ENCODE measurements around the gene TXLNB.
A peak's percentile ranks its signal among the peaks of the same experiment; 100 is the strongest.

TXLNB gene

DNA sequence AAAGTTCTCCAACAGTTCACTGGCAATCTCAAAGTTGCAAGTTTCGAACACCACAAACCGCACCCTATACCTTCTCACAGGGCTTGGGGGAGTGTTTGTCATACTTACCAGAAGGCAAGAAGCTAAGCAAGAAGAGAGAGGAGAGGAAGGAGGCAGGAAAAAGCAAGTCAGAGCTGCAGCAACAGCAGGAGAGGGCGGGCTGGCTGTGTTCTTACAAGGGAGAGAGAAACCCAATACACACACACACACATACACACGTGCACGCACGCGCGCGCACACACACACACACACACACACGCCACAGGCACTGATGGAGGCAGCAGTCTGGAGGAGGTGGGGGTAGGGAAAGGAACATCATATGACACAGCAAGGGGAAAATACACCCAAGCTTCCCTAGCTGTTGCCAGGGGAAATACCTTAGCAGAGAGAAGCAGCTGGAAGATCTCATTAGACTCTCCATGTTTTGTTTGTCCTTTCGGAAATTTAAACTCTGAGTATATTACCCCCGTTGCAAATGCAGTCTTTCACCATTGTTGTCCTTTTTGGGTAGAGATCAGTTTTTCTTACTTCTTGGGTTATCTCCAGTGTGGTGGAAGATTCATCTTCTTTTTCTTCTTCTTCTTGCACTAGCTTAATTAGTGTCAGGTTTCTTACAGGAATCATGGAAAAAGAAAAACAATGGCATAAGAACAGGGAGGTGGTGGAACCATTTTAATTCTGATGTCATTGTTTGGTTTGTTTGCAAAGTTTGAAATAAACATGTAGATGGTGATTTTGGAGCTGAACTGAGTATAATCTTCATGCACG is at the start of gene TXLNB:
Gene TXLNB (minus strand): TSS at position 186 of the 807 bp plus-strand sequence. CDS start 3,099 bp downstream, outside the sequence.
- peak; percentile 95 for DNase-seq (ENCODE audit: low read depth)

GRCh38 chr6:139341060-139341459 is 49.3 kb upstream of the TXLNB start:
- no peak for DNase-seq (ENCODE audit: low read depth)

GRCh38 chr6:139338795-139339194 is 47.0 kb upstream of the TXLNB start:
- DNase-seq (ENCODE audit: low read depth), result peak; percentile 71

- no peak for DNase-seq (ENCODE audit: low read depth)
These were observed 46.0 kb upstream of the TXLNB start for GRCh38 chr6:139337830-139338229.

- no peak for DNase-seq (ENCODE audit: low read depth)
These were observed 45.2 kb upstream of the TXLNB start for GRCh38 chr6:139337001-139337400.

- peak; percentile 26 for DNase-seq (ENCODE audit: low read depth)
These were observed 44.7 kb upstream of the TXLNB start for GRCh38 chr6:139336488-139336887.

- no peak for DNase-seq (ENCODE audit: low read depth)
These were observed 43.8 kb upstream of the TXLNB start for GRCh38 chr6:139335447-139336210.

- peak; percentile 90 for DNase-seq (ENCODE audit: low read depth)
These were observed 43.1 kb upstream of the TXLNB start for GRCh38 chr6:139334806-139335446.

GRCh38 chr6:139330826-139331500 is 39.2 kb upstream of the TXLNB start:
- DNase-seq (ENCODE audit: low read depth), result no peak

DNA sequence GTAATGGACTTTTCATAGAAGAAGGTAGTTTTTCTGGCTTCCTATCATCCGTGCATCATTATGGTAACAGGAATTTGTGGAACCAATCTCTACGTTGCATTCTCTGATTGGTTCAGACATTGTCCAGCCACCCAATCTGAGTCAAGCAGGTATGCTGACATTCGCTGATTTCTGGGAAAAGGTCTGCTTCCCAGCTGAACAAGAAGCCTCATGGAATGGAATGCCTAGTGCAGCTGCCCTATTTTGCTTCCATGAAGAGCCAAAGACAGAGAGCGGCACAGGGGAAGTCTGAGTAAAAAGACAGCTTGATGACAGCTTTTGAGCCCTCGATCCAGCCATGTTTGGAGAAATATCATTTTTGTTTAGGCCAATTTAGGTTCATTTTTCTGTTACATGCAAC is 38.5 kb upstream of the TXLNB start:
- DNase-seq (ENCODE audit: low read depth), result no peak

DNA sequence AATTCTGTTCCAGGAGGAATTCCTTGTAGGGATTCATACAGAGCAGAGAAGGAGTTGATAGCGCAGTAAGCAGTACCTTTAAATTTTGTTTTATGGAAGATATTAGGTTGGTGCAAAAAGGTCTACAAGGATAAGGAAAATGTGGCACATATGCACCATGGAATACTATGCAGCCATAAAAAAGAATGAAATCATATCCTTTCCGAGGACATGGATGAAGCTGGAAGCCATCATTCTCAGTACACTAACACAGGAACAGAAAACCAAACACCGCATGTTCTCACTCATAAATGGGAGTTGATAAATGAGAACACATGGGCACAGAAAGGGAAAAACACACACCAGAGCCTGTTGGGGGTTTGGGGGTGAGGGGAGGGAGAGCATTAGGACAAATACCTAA is 37.4 kb upstream of the TXLNB start:
- DNase-seq (ENCODE audit: low read depth), result no peak

DNA sequence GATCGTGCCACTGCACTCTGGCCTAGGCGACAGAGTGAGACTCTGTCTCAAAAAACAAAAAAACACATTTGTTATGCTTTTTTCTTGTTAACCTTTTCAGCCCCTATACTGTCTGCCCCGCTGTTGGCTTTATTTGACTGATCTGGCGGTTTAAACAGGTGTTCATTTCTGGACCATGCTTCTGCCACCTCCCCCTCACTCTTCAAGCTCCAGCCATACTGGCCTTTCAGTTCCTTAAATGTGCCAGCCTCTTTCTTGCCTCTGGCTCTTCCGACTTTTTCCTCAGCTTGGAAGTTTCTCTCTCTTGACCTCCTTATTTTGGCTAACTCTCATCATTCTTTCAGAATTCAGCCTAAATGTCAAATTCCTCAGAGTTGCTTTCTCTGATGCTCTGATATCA is 35.2 kb upstream of the TXLNB start:
- DNase-seq (ENCODE audit: low read depth), result no peak

GRCh38 chr6:139325686-139326085 is 33.9 kb upstream of the TXLNB start:
- no peak for DNase-seq (ENCODE audit: low read depth)

DNA sequence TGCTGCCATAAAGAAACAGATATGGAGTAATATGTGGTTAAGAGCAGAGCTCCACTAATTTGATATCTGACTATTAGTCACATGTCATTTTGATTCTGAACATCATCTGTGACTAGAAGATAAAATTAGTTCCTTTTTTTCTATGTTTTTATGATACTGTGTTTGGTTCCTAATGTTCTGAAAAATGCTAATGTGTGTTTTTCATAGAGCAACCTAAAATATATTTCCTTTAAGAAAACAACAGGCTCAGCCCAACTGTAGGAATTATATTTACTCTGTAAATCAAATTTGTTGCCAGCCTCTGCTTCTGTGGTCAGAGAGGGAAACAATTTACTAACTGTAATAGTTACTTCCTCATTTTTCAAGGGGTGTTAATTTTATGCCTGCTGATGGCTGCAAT is 33.3 kb upstream of the TXLNB start:
- no peak for DNase-seq (ENCODE audit: low read depth)

GRCh38 chr6:139324301-139324555 is 32.4 kb upstream of the TXLNB start:
- no peak for DNase-seq (ENCODE audit: low read depth)

DNA sequence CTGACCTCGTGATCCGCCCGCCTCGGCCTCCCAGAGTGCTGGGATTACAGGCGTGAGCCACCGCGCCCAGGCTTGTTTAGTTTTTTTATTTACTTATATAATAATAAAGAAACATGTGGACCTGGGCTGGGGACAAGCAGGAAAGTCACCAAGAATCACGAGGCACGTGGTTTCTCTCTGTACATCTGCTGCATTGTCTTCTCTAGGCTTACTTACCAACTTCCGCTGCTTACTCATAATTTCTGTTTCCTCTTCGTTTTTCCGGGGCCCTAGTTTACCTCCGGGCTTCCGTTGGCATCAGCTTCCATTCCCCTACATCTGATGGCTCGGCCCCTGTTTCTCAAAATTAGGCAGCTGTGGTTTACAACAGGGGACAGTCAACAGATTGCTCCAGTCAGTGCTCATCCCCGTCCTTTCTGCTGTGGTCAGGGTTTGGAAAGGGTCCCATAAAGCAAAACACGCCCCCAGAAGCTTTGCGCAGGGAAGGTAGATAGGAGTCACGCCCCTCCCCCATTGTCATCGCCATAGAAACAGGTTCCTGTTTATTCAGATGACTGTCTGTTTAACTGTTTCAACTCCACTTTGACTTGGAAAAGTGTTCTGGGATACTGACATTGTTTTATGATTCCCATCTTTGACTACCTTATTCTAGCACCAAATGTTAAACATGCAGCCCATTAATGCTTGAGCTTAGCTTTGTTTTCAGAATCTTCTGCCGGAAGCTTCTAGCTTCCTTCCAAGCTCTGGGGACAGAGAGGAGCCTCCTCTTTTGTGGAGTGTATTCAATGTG is 31.9 kb upstream of the TXLNB start:
- peak; percentile 47 for DNase-seq (ENCODE audit: low read depth)

GRCh38 chr6:139320081-139320480 is 28.3 kb upstream of the TXLNB start:
- no peak for DNase-seq (ENCODE audit: low read depth)

DNA sequence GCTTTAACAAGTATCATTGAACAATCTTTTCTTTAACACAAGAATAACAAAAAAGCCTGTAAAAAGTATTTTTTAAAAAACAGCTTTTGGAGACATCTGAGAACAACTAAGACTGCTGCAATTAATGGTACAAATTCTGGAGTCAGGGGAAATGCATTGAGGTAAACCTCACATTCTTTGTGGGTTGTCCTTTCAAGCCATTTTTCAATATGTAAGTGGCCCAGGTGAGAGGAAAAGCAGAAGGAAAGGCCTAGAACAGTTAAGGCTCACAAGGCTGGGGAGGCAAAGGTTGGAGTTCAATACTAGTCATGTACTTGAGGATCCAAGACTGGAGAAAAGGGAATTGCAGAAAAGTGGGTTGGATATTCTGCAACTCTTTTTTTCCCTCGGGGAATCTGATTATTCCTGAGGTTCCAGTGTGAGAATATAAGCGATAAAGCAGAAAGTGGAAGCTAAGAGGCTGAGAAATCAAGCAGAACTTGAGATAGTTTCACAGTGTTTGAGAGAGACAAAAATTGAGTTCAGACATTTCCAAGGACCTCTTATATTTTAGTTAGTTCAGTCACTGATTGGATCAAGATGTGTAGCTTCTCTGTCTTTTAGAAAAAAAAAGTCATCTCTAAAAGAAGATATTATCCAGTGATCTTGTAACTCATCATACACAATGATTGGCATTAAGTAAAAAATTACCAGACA is 25.0 kb upstream of the TXLNB start:
- no peak for DNase-seq (ENCODE audit: low read depth)

- DNase-seq (ENCODE audit: low read depth), result no peak
These were observed 22.2 kb upstream of the TXLNB start for GRCh38 chr6:139313784-139314545.

DNA sequence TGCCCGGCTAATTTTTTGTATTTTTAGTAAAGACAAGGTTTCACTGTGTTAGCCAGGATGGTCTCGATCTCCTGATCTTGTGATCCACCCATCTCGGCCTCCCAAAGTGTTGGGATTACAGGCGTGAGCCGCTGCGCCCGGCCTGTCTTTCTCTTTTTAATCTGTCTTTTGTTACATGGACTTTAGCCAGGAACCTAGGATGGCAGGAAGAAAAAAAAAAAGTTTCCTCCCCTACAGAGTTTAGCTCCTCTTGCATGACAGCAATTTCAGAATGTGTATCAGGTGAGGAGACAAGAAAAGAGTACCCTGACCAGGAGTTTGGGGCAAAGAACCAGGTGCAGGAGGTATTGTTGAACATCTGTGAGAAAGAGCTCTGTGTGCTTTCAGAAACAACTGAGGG is 21.4 kb upstream of the TXLNB start:
- no peak for DNase-seq (ENCODE audit: low read depth)
